Testis (tissue), 2 donors: ENCODE results near the gene LSM10.

ENCODE experiments used
- CTCF ChIP-seq, 3 experiments: fragments of 450-650 bp in 2 of 3; fragments of 200-600 bp in 1 of 3; sonication (generic) in 1 of 3; IDR thresholded peaks; one replicate each; pipeline ENCODE4 v1.5.1; 2016 to 2019; ENCODE audit warnings: antibody characterized with exemption in 3 of 3, mild to moderate bottlenecking in 2 of 3, moderate library complexity in 1 of 3
- POLR2A ChIP-seq: fragments of 450-650 bp; IDR thresholded peaks from one replicate; pipeline ENCODE4 v1.6.1; 2017; ENCODE audit warnings: antibody characterized with exemption, mild to moderate bottlenecking, moderate library complexity

- no peak for TF ChIP-seq CTCF (IDR thresholded peaks at IDR 0.05)
- no peak for TF ChIP-seq POLR2A
These were observed 4.1 kb upstream of the LSM10 start for GRCh38 chr1:36401602-36402503.
